GM23338 (cell line): ENCODE results near the gene KCTD2. TPM values are rescaled to one million over a fixed set of nuclear protein-coding genes. Genes with fewer than 3 reads are reported as not detected.

ENCODE experiments used
- ATAC-seq: fragments of 200-7000 bp; cut with Tn5 transposase; 3 replicates; pipeline ENCODE4 v1.9.1; 2020
- DNase-seq: peaks from one replicate; pipeline ENCODE4 v3.0.0-alpha.2; 2015; ENCODE audit warnings: low spot score
- H2AFZ ChIP-seq: fragments of 200-600 bp; sonication (generic); 2 replicates; pipeline ENCODE4 v1.8.0; 2016; ENCODE audit warnings: antibody characterized with exemption, mild to moderate bottlenecking, moderate library complexity
- H3F3A ChIP-seq: fragments of 200-600 bp; sonication (generic); replicated peaks from 2 replicates; pipeline ENCODE4 v1.8.0; 2017; ENCODE audit warnings: antibody characterized with exemption, mixed run types, low read depth
- H3K27ac ChIP-seq: fragments of 200-600 bp; sonication (generic); 2 replicates; pipeline ENCODE4 v1.6.1; 2016; ENCODE audit warnings: low read depth
- H3K27me3 ChIP-seq: fragments of 200-600 bp; sonication (generic); 2 replicates; pipeline ENCODE4 v1.8.0; 2016; ENCODE audit warnings: mild to moderate bottlenecking, mixed run types, moderate library complexity; ENCODE audit not compliant: insufficient read depth
- H3K36me3 ChIP-seq: fragments of 200-600 bp; sonication (generic); 2 replicates; pipeline ENCODE4 v1.8.0; 2016; ENCODE audit warnings: mild to moderate bottlenecking; ENCODE audit not compliant: insufficient read depth
- H3K4me1 ChIP-seq: fragments of 200-600 bp; sonication (generic); 2 replicates; pipeline ENCODE4 v1.8.0; 2016; ENCODE audit warnings: mild to moderate bottlenecking, moderate library complexity; ENCODE audit not compliant: insufficient read depth
- H3K4me2 ChIP-seq: fragments of 200-600 bp; sonication (generic); 2 replicates; pipeline ENCODE4 v1.7.1; 2017; ENCODE audit warnings: mixed run types
- H3K4me3 ChIP-seq: fragments of 200-600 bp; sonication (generic); 2 replicates; pipeline ENCODE4 v1.6.1; 2016; ENCODE audit warnings: mixed run types
- H3K79me2 ChIP-seq: fragments of 200-600 bp; sonication (generic); replicated peaks from 2 replicates; pipeline ENCODE4 v1.8.0; 2017; ENCODE audit warnings: mild to moderate bottlenecking; ENCODE audit not compliant: insufficient read depth
- H3K9me2 ChIP-seq: fragments of 200-600 bp; sonication (generic); 2 replicates; pipeline ENCODE4 v1.8.0; 2017; ENCODE audit not compliant: insufficient read depth
- H4K20me1 ChIP-seq: fragments of 200-600 bp; sonication (generic); replicated peaks from 2 replicates; pipeline ENCODE4 v1.8.0; 2017; ENCODE audit warnings: mild to moderate bottlenecking; ENCODE audit not compliant: insufficient read depth
- H3K27ac Mint-ChIP-seq: 2 replicates; pipeline ENCODE4 v1.8.0; 2020; ENCODE audit warnings: inconsistent platforms, mild to moderate bottlenecking, moderate library complexity, mixed read lengths
- H3K27me3 Mint-ChIP-seq: 3 replicates; pipeline ENCODE4 v1.8.0; 2022; ENCODE audit warnings: low read depth, mild to moderate bottlenecking, moderate library complexity, mixed read lengths, inconsistent platforms; ENCODE audit not compliant: insufficient read depth, poor library complexity
- H3K36me3 Mint-ChIP-seq: 3 replicates; pipeline ENCODE4 v1.8.0; 2021; ENCODE audit warnings: low read depth, mild to moderate bottlenecking, inconsistent platforms, moderate library complexity, mixed read lengths
- H3K4me1 Mint-ChIP-seq: 3 replicates; pipeline ENCODE4 v1.8.0; 2020; ENCODE audit warnings: mild to moderate bottlenecking, inconsistent platforms, mixed read lengths
- H3K4me3 Mint-ChIP-seq: 3 replicates; pipeline ENCODE4 v1.8.0; 2021; ENCODE audit warnings: moderate library complexity, mild to moderate bottlenecking, inconsistent platforms, mixed read lengths
- H3K9me3 Mint-ChIP-seq: 3 replicates; pipeline ENCODE4 v1.8.0; 2020; ENCODE audit warnings: moderate library complexity, mild to moderate bottlenecking, inconsistent platforms, mixed read lengths
- CREB1 ChIP-seq: fragments of 250-450 bp; sonication (Bioruptor Pico); IDR thresholded peaks from 2 replicates; pipeline ENCODE4 v1.5.0; 2020; ENCODE audit warnings: low read depth, mild to moderate bottlenecking, moderate library complexity
- CTCF ChIP-seq, 2 experiments: fragments of 200-600 bp in 1 of 2; sonication (generic) in 1 of 2; conservative IDR thresholded peaks; 2 replicates each; pipeline versions ENCODE4 v1.5.1 to v1.6.1; 2016 to 2017; ENCODE audit warnings: antibody characterized with exemption in 2 of 2, low read depth in 2 of 2, mild to moderate bottlenecking in 2 of 2, moderate library complexity in 1 of 2
- EZH2phosphoT487 ChIP-seq: fragments of 200-600 bp; sonication (generic); IDR thresholded peaks from one replicate; pipeline ENCODE4 v1.8.1; 2018; ENCODE audit warnings: antibody characterized with exemption; ENCODE audit not compliant: unreplicated experiment
- NANOG ChIP-seq: IDR thresholded peaks from 2 replicates; pipeline ENCODE4 v1.6.1; 2016; ENCODE audit warnings: antibody characterized with exemption, borderline replicate concordance
- ZNF331 ChIP-seq: fragments of 250-450 bp; sonication (Bioruptor Pico); IDR thresholded peaks from 2 replicates; pipeline ENCODE4 v1.5.0; 2020; ENCODE audit warnings: low read depth, mild to moderate bottlenecking, moderate library complexity
- polyA plus RNA-seq: library from polyadenylated mRNA; unstranded; fragments of >200 nt; fragmentation: Nextera tagmentation; extraction: Ambion mirVana; gene quantifications from 2 replicates; pipeline ENCODE4 v1.2.1, GENCODE V29; 2016
- total RNA-seq: library from RNA; depleted of rRNA; stranded (reverse); fragments of >200 nt; shearing (Covaris generic); gene quantifications from 2 replicates; pipeline ENCODE4 v1.2.3, GENCODE V29; 2014
- TF ChIP-seq, protein P1 (sequence below): IDR thresholded peaks from one replicate; pipeline ENCODE4 v1.6.1; 2018; ENCODE audit warnings: antibody characterized with exemption; ENCODE audit not compliant: unreplicated experiment

KCTD2 gene
- total and polyA plus RNA-seq, 2 experiments from 2014 or later, result 7.4 to 30.0 TPM

DNA sequence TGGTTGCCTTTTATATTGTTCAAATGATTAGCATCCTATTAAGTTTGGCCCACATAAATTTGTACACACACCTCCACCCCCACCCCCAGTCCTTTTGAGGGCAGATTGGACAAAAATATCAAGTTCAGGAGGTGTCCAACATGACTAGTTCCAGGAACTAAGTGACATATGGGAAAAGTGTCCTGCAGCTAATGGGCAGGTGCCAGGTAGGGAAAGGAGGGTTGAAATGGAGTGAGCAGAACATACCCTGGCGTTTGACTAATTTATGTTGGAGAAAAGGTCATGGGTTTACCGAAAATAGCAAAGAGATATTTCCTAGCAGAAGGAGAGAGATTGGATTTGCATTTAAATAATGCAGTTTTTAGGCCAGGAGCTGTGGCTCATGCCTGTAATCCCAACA lies 4.9 kb downstream of the KCTD2 start:
- peaks cover 75% of the 10 kb centered on the region for H3K36me3 Mint-ChIP-seq
- H3K4me3 Mint-ChIP-seq, result no peak overlapping the region; the same call in 2 of the 3 replicates

More for the DNA sequence above, 4.9 kb downstream of the KCTD2 start:
- H3K4me3 ChIP-seq, result no peak overlapping the region
- TF ChIP-seq, protein P1, sequence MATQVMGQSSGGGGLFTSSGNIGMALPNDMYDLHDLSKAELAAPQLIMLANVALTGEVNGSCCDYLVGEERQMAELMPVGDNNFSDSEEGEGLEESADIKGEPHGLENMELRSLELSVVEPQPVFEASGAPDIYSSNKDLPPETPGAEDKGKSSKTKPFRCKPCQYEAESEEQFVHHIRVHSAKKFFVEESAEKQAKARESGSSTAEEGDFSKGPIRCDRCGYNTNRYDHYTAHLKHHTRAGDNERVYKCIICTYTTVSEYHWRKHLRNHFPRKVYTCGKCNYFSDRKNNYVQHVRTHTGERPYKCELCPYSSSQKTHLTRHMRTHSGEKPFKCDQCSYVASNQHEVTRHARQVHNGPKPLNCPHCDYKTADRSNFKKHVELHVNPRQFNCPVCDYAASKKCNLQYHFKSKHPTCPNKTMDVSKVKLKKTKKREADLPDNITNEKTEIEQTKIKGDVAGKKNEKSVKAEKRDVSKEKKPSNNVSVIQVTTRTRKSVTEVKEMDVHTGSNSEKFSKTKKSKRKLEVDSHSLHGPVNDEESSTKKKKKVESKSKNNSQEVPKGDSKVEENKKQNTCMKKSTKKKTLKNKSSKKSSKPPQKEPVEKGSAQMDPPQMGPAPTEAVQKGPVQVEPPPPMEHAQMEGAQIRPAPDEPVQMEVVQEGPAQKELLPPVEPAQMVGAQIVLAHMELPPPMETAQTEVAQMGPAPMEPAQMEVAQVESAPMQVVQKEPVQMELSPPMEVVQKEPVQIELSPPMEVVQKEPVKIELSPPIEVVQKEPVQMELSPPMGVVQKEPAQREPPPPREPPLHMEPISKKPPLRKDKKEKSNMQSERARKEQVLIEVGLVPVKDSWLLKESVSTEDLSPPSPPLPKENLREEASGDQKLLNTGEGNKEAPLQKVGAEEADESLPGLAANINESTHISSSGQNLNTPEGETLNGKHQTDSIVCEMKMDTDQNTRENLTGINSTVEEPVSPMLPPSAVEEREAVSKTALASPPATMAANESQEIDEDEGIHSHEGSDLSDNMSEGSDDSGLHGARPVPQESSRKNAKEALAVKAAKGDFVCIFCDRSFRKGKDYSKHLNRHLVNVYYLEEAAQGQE, result no peak
- TF ChIP-seq EZH2phosphoT487 (no peak), ZNF331 (CRISPR knock-in tag) (no peak), CTCF (conservative IDR thresholded peaks at IDR 0.05; ENCODE audit: low read depth in 2 of 2) (no peak), NANOG (no peak), CREB1 (no peak)
- peaks cover 7% of the 10 kb centered on the region for H3K27me3 Mint-ChIP-seq
- peaks cover 53% of the 10 kb centered on the region for H3K79me2 ChIP-seq
- H3K36me3 ChIP-seq, result peaks cover 28% of the 10 kb centered on the region
- H3K27ac Mint-ChIP-seq, result no peak overlapping the region
- no peak overlapping the region for H2AFZ ChIP-seq
- no peaks in the 10 kb centered on the region for H3K27me3 ChIP-seq
- no peaks in the 10 kb centered on the region for H3K9me2 ChIP-seq
- peaks cover 22% of the 10 kb centered on the region for H4K20me1 ChIP-seq
- peaks cover 11% of the 10 kb centered on the region for H3K4me1 Mint-ChIP-seq
- no peak overlapping the region for H3K27ac ChIP-seq
- peaks cover 11% of the 10 kb centered on the region for H3K4me1 ChIP-seq
- H3K4me2 ChIP-seq, result no peak overlapping the region
- H3F3A ChIP-seq, result peaks cover 27% of the 10 kb centered on the region
- DNase-seq, result no peak
- H3K9me3 Mint-ChIP-seq, result no peaks in the 10 kb centered on the region
- no peak for ATAC-seq
